Adrenal gland (tissue), 5 donors: ENCODE results near the gene NLGN4X.

Source experiments
- CTCF ChIP-seq, 6 experiments: fragments of 450-650 bp in 4 of 6; fragments of 200-600 bp in 2 of 6; sonication (generic) in 1 of 6; IDR thresholded peaks; 1 replicate in 5 of 6; 2 replicates in 1 of 6; pipeline versions ENCODE4 v1.5.1 to v1.8.0; 2016 to 2021; ENCODE audit warnings: antibody characterized with exemption in 6 of 6, mild to moderate bottlenecking in 2 of 6, moderate library complexity in 1 of 6
- POLR2A ChIP-seq, 2 donors: fragments of 450-650 bp; IDR thresholded peaks; one replicate each; pipeline ENCODE4 v1.6.1; 2017; ENCODE audit warnings: antibody characterized with exemption in 2 of 2, mild to moderate bottlenecking in 2 of 2, moderate library complexity in 1 of 2
- donor health status: DM: no; HTN: no; CAD: no.

GRCh38 chrX:5959286-5959685 is 269.4 kb downstream of the NLGN4X start:
- TF ChIP-seq CTCF (IDR thresholded peaks at IDR 0.05) (no peak), POLR2A (IDR thresholded peaks at IDR 0.05) (no peak)
